HG03025 (cell line): ENCODE data around the gene PRG3.
"Not testable (repeated sequence)": the region's sequence is repeated elsewhere in the genome, so short reads cannot be mapped to it uniquely, and the experiment has no call there.

Experiments used
- ATAC-seq: cut with Tn5 transposase; IDR thresholded peaks from one replicate; pipeline ENCODE4 v1.9.1; 2021; ENCODE audit warnings: mild to moderate bottlenecking, moderate library complexity; ENCODE audit not compliant: unreplicated experiment, low FRiP score

The PRG3 gene

DNA sequence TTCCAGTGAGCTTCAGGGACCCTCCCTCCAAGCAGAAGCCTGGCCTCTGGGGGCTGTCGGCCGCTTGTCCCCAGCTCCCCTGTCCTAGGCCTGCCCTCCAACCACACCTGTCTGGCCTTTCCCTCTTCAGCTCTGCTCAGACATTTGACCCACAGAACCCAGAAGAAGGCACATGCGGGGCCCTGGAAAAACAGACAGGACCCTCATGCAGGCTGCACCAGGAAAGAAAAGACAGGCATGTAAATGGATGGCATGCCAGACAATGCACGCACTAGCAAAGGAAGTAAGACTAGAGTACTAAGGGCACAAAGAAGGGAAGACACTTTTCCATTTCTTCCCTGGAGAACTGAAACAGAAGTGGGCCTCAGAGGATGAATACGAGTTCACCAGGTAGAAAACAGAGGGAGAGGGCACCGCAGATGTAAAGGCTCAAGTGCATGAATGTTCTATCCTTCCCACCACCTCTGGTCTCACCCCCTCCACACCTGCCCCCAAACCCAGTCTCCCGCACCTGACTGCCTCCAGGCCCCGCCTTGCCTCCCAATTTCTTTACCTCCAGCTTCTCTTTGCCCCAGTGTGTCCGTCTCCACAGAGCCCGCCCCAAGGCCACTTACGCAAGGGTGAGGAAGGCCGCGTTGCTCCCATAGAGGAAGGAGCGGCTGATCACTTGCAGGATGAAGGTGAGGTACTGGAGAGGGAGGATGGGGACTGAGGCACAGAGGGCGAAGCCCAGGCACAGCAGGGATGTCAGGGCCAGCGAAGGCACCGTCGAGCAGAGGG lies 28.6 kb upstream of the PRG3 start:
- no peak for ATAC-seq

DNA sequence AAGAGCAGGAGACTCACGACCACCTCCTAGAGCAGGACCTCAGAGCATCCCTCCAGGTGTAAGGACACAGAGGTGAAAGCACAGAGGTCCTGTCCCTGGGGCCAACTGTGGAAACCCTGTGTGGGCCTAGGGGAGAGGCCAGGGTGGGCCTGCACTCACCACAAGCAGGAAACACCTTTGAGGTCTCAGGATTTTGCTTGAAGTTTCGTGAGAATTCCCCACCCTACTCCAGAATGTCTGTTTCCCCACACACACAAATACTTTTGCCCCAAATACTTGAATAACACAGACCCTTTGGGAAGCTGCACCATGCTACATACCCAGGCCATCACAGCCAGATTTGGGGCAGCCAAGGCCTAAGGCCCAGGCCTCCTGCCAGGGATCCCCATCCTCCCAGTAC lies 27.8 kb upstream of the PRG3 start:
- ATAC-seq = no peak

DNA sequence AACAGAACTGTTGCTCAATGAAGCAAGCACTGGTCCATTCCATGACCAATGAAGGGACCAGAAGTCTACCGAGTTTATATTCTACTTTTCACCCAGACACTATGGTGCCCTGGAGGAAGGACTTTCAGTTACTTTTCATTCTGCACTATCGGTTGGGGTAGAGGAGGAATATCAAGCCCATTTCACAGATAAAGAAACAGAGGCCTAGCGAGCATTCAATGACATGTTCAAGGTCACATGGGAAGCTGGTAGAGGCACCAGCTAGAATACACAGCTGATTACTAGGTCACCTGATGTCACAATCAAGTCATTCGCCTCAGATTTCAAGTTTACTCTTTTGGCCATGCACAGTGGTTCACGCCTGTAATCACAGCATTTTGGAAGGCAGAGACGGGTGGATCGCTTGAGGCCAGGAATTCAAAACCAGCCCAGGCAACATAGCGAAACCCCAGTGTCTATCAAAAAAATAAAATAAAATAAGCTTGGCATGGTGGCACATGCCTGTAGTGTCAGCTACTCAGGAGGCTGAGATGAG lies 27.1 kb upstream of the PRG3 start:
- ATAC-seq = no peak

DNA sequence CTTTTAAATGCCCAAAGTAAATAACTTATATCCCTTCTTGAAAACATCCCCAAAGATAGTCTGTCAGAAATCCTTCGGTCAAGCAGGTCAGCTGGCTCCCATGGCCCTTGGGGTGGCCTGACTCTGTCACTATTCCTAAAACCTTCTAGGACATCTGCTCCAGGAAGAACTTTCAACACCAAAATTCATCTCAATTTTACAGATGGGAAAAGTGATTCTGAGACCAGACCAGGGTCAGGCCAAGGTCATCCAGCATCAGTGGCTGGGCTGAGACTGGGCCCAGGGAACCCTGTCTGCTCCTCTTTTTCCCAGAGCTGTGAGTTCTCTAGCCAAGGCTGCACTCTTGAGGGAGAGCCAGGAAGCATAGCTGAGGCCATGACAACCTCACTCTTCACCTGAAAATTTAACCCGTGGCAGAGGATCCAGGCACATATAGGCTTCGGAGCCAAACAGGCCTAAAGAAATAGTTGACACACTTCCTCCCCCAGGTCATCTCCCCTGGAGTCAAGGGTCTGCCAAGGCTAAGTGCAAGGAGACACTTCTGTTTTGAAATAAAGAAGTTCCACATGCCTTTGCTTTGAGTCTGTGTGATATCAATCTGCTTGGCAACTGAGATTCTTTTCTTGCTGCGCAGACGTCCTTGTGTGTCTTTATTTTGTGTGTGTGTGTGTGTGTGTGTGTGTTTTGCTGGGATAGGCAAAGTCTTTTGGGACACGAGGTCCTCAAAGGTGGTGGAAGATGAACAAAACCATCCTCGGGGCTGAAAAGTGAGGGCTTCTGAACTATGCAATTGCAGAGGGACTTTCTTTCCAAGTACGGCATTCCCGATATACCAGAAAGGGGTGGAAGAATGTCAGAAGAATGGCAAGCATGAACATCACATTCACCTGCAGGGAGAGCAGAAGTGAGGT lies 26.3 kb upstream of the PRG3 start:
- no peak for ATAC-seq

DNA sequence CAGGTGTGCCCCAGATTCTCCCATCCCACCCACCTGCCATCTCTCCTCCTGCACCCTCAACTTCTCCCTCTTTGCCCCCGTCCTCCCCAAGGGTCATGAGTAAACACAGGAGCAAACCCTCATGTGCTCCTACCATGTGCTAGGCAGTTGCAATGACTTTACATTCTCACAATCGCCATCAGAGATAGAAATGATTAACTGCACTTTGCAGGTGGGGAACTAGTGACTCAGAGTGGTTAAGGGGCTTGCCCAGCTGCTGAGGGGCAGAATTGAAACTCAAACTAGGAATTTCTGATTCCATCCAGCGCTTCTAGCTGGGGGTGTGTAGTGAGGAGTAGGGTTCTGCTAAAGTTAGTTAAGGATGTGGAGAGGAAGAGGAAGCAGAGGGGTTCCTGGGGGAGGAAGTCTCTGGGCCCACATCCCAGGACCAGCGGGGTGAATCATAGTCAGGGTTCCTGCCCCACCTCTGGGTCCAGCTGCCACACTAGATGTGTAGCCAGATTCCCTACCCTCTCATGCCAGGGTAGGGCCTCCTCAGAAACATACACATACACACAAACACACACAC lies 25.5 kb upstream of the PRG3 start:
- ATAC-seq = peak; percentile 58

DNA sequence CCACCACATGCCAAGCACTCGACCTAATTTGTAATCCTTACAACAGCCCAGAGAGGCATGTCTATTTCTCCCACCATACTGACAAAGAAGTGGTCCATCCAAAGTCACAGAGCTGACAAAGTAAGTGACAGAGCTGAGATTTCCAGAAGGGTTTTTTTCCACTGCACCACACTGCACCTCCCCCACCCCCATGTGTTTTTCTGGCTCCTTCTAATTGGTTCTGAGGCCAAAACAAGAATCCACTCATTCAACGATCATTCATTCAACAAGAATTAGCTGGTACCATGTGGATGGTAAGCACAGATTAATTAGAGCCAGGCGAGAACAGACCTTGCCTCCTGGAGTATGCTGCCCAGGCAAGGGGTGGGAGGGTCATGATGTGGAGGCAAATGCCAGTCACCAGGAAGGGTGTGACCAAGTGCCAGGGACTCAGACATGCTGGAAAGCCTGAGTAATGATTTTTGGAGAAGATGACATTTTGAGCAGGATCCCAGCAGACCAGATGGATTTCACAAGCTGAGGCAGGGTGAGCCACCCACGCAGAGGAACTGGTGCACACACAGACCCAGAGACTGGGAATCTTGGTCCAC lies 24.4 kb upstream of the PRG3 start:
- no peak for ATAC-seq

DNA sequence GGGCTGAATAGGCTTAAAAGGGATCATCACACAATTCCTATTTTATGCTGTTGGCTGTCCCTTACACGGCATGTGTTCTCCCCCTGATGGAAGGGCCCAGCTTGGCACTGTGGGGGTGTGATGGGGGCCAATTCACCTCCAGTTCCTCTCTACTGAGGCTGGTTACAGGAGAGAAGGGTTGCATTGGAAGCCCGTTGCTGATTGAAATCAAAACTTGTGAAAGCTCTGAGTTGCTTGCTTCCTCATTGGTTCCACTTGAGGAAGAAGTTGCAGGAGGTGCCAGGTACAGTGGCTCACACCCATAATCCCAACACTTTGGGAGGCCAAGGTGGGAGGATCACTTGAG lies 22.8 kb upstream of the PRG3 start:
- no peak for ATAC-seq

DNA sequence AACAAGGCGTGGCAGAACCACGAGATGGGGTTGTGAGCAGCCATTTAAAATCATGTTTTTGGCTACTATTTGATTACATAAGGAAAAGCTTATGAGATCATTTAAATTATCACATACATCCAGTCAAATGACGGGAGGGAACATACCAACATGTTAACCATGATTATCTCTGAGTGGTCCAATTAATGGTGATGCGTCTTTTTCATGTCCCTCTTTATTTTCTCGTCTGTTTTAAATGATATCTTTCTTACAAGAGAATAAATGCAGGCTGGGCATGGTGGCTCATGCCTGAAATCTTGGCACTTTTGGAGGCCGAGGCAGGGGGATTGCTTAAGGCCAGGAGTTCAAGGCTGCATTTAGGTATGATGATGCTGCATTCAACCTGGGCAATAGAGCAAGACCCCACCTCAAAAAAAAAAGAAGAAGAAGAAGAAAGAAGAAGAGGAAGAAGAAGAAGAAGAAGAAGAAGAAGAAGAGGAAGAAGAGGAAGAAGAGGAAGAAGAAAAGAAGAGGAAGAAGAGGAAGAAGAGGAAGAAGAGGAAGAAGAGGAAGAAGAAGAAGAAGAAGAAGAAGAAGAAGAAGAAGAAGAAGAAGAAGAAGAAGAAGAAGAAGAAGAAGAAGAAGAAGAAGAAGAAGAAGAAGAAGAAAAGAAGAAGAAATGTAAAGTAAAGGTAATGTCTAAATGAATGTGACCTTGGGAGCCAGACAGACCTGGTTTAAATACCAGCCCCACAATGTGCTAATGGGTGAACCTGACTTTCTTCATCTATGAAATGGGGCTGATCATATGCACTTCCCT lies 22.3 kb upstream of the PRG3 start:
- ATAC-seq = not testable (repeated sequence)

DNA sequence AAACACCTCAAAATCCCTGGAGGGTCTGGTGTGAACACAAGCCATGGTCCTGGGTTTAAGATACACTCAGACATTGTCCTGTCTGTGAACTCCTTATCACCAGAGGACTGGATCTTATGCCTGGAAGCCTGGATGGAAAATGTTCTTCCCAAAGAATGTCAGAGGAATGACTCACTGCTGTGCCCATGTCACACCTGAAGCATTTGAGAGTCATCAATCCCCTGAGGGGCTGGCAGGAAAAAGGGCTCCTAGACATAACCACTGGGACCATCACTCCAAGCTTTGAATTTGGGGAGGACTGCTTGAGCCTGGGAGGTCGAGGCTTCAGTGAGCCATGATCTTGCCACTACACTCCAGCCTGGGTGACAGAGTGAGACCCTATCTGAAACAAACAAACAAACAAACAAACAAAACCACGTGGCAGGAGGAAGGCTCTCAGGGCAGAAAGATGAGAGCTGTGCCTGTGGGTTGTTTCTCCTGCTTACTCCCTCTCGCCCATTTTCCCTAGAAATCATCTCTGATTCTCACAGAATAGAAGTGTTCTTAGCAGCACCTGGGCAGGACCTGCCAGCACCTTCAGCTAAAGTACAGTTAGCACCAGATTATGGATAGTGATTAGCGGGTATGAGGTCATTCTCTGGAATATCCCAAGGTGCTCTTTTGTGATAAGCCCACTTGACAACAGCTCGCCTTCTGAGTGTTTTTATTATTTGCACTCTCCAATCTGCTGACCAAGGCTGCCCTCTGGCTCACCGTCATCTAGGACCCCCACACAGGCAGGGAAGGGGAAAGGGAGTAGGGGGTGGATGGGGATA lies 21.4 kb upstream of the PRG3 start:
- ATAC-seq = no peak

DNA sequence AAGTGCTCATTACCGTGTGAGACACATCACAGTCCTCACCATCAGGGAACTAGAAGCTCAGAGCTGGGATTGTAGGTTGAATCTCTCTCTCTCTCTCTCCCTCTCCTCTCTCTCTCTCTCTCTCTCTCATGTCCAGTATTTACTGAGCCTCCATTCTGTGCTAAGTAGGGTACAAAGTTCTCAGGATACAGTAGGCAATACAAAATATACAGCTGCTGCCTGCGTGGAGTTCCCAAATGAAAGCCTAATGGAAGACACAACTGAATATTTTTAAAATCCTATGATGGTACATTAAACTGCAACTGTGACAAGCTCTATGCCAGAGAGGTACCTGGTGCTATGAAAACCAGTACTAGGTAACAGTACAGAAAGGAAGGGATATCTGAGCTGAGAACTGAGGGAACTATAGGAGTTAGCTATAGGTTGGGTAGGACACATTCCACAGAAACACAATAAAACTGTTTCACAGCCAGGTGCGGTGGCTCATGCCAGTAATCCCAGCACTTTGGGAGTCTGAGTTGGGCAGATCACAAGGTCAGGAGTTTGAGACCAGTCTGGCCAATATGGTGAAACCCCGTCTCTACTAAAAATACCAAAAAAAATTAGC lies 19.1 kb upstream of the PRG3 start:
- no peak for ATAC-seq

DNA sequence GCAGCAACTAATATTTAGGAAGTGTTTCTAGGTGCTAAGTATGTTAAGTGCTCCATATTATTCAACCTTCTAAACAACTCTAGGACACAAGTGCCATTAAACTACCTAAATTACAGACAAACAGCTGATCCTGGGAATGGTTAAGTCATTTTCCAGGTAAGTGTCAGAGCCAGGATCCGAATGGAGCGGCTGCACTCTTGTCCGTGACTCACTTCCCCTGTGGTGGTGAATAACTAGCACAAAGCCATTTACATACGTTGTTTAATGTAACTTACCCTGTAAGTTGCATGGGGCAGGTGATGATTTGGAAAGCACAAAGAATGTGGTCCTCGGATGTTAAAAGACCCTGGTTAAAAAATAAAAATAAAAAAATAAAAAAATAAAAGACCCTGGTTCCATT lies 18.3 kb upstream of the PRG3 start:
- no peak for ATAC-seq

DNA sequence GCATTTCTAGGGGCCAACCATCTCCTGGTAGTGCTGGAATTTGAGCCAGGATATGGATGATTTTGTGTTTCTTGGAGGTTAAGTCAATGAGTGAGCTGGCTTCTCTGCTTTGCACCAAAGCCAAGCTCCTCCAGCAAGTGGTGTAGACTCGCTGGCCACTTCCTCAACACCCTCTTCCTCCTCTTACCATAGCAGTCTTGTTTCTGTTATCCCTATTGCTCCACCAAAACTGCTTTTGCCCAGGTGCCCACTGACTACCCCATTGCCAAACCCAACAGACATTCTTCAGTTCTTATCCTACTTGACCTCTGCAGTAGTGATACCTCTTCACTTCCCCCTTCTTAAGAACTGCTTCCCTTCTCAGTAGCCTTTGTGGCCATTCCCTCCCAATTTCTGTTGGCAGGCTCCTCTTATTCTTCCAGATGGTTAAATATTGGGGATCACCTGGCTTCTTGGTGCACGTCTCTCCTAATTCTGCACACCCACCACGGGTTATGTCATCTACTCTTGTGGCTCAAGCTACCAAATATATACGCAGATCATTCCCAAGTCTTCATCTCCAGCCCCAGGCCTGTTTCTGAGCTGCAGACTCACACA lies 16.5 kb upstream of the PRG3 start:
- ATAC-seq = no peak

DNA sequence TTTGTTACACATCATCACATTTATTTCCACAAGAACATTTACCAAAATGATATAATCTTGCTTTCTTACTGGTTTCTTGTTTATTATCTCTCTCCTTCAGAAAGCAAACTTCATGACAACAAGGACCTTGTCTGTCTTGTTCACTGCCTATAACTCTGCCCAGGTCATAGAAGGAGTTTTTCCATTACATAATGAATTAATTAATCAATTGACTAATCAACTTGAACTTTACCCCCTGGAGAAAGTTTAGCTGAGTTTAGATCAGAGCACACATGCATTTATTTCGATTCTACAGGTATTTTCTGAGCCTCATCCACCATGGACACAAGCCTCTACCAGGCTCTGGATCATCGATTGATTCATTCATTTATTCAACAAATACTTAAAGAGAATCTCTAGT lies 15.8 kb upstream of the PRG3 start:
- ATAC-seq = no peak

DNA sequence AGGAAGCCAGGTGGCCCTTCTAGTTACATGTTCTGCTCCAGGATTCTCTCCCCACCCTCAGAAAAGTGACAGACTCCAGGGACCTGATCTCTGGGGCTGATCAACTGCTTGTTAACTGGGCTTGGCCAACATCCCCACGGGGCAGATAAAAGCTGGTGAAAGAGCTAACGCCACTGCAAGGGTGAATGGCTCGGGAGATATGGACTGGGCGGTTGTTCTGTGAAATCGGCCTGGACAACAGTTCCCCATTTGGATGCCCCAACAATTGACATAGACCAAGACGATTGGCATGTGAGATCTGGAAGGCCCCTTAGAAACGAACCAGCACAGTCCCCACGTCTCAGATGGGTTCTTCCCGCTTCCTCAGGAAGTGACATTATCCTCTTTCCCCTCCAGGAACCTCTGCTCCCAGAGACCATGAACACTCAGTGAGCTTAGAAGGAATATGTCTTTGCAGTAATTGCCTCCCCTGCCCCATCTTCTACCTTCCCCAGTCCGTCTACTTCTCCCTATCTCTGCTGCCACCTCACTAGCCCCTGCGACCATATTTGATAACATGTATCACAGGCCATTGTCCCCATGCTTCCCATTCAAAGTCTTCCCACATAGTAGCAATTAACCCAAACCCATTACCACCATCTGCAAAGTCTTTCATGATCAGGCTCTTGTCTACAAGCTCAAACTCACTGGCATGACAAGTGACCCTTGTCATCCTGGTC lies 15.1 kb upstream of the PRG3 start:
- no peak for ATAC-seq

DNA sequence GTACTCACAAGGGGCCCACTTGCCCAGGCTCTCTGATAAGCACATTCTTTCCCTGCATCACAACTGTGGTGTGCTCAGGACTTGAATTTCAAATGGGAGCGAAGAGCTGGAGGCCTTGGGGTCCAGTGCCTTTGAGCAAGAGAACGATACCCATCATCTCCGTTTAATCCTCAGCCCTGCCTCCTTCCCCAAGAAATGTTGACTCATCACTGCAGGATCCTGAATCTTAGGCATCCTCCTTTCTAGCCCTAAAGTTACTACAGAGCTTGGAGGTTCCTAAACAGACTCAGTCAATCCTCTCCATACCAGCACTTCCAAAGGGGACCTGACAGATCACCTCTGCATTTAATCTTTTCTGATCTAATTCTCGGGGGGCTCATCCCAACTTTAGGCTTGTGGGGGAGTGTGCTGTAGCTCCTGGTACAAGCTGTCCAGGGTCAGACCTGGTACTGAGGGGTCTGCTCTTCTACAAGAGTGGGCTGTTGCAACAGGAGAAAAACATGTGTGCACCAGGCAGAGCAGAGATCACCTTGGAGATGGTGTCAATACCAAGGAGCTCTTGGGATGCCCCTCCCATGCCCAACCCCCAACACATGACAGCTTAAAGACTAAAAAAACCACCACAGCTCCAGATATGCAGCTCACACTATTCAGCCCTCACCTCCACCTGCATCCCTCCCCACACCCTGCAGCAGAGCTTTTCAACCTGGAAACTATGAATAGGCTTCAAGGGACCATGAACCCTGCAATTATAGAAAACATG lies 13.4 kb upstream of the PRG3 start:
- ATAC-seq = no peak

DNA sequence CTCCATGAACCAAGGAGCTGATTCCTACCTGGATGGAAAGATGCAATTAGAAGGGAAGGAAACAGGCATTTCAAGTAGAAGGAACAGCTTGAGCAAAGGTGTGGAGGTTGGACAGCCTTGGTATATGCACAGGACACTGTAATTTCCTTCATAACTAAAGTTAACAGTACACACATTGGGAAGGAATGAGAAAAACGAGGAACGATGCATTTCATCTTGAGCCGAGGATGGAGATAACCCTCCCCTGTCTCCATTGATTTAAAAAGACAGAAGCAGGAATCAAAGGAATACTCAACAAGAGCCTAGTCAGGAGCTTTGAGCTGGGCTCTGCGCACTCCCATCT lies 11.8 kb upstream of the PRG3 start:
- ATAC-seq = no peak

DNA sequence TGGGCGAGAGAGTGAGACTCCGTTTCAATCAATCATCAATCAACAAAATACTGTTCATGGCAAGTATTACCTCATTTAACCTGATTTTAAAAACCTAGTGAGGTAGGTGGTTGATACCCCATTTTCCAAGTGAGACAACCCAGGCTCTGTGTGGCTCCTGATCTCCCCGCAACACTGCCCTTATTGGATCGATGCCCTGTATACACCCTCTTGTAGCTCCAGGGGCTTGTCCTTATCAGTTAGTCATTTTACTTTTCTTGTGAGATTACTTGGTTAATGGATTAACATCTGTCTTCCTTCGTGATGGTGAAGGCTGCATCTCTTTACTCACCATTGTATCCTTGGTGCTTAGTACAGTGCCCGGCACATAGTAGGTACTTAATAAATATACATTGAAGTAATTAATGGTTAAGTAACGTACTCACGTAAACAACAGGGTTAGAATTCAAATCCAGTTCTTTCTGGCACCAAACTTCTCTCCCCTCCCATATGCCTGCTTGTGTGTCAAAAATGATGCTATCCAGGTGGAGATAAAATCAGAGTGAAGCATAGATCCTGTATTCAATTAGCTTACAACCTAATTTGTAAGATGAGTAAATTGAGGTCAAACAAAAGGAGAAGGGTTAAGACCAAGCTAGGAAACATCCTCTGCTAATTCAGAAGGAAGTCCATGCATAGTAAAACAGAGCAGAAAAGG lies 11.3 kb upstream of the PRG3 start:
- no peak for ATAC-seq
